GDM1 (cell line): ENCODE data around the gene QPCT.

Experiments used
- DNase-seq: peaks from one replicate; lab custom pipeline; 2025; lab: John Stamatoyannopoulos, UW

QPCT gene

DNA sequence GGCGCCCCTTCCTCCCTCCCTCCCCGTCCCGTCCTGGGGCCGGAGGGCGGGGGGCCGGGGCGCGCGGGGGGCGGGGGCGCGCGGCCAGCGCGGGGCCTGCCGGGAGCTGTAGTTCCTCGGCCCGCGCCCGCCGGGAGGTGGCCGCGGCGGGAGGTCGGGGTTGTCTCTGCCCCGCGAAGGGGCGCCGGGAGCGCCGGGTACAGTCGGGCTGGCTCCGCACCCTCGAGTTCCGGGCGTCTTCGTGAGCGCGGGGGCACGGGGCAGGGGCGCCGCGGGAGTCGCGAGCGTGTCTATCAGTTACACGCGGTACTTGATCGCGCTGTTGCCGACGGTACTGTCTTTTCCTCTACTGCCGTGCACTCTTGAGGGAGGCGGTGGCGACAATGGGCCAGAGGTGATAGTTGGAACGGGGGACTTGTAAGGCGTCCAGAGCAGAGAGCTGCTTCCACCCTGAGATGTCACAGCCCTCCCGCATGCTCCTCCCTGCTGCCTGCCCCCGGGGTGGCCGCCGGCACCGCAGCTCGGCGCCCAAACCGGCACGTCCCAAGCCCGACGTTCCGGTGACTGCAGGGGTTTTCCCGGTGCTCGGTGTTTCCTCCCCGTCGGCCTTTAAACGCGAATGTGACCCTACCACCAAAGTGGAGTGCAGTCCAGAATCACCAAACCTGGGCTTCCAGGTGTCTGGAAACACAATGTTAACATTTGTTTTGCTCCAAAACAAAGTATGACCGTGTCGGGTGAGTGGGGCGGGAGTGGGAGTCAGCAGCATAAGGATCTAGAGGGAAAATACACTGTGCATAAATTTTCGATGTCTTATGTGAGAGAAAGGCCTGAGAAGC is 19.4 kb upstream of the QPCT start, which contains the start of gene PRKD3:
PRKD3 (minus strand) TSS at position 48 of the 839 bp plus-strand sequence. CDS start 8,309 bp downstream, outside the sequence.
- peak; percentile 67 for DNase-seq

GRCh38 chr2:37325625-37326071 is 18.8 kb upstream of the QPCT start:
- no peak for DNase-seq

DNA sequence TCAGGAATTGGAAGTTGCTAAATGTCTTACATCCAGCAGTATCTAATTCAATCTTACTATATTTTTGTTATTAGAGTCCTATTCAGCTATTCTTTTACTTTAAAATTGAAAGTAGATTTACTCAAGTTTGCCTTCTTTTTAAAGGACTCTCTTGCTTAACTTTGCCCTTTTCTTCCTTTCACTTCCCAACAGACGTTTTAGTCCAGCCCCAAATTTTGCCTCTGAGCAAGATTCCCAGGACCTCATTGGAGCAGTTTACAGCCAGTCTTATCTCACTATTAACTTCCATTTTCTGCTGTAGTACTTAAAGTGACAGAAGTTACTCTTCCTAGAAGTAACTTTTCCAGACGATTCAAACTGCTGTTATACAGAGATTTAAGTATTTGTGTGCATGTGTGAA is 18.1 kb upstream of the QPCT start:
- no peak for DNase-seq

GRCh38 chr2:37326866-37327634 is 17.4 kb upstream of the QPCT start:
- DNase-seq, result no peak

DNA sequence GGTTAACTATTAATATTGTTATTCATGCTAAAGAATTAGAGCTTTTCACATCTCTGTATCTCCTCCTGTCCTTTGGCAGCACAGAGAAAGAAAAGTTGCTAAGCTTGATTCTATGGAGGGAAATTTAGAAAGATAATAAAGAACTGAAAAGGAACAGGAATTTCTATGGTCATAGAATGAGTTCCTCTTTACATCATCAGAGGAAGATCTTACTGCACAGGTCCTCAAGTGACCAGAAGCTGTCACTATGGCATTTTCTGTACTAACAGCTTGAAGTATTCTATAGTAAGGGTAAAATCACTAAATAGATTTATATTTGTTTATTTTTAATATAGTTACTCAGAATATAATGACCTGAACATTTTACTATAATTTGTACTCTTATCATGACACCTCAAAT is 13.7 kb upstream of the QPCT start:
- DNase-seq, result no peak

- no peak for DNase-seq
Measured at GRCh38 chr2:37332560-37332959, 11.9 kb upstream of the QPCT start.

- no peak for DNase-seq
Measured at GRCh38 chr2:37333256-37333655, 11.2 kb upstream of the QPCT start.

GRCh38 chr2:37335604-37336003 is 8.8 kb upstream of the QPCT start:
- DNase-seq, result no peak

GRCh38 chr2:37337620-37338280 is 6.7 kb upstream of the QPCT start:
- no peak for DNase-seq

DNA sequence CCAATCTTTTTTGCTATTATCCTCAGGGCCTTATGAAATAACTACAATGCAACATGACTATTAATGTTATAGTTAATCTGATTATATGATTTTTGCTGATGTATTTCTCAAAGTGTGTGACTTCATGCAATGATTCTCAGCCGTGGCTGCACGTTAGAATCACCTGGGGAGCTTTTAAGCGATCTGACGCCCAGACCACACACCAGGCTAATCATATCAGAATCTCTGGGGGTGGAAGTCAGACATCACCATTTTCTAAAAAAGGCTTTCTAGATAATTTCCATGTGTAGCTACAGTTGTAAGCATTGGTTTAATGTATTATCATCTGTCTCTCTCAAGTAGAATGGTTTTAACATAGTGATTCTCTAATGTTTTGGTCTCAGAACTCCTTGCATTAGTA is 5.5 kb upstream of the QPCT start:
- no peak for DNase-seq

DNA sequence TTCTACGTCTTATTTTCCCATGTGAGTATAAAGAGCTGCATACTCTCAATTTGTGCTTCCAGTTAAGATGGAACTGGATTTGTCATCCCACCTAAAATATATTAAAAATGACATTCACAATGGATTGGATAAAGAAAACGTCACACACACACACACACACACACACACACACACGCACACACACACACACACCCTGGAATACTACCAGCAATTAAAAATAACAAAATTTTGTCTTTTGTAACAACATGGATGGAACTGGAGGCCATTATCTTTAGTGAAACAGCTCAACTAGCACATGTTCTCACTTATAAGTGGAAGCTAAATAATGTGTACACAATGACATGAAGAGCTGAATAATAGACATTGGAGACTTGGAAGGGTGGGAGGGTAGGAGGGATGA is 3.8 kb upstream of the QPCT start:
- no peak for DNase-seq

DNA sequence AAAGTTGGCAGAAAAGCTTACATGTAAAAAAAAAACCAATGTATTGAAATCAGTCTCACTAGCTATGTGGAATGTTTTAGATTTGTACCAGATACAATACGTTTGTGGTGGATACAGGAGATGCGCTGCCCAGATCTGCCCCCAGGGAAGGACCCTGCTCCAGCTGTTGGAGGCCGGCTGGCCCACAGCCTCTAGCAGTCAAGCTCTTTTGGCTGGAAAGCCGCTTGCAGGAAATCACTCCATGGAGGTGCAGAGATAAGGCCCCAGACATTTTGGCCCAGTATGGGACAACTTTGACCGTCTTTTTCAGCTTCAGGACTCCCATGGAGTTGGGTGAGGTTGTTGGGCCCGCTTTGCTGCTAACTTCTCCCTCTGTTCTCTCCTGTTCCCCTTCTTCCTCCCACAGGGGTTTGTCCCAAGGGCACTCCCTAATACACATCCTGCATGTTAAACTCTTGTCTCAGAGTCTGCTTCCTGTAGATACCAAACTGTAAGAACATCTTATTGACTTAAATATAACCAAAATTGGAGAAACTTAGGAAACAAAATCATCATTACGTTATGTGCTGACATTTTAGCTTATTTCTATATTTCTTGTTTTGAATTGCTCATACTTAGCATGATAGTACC is 1.7 kb upstream of the QPCT start:
- DNase-seq, result no peak

DNA sequence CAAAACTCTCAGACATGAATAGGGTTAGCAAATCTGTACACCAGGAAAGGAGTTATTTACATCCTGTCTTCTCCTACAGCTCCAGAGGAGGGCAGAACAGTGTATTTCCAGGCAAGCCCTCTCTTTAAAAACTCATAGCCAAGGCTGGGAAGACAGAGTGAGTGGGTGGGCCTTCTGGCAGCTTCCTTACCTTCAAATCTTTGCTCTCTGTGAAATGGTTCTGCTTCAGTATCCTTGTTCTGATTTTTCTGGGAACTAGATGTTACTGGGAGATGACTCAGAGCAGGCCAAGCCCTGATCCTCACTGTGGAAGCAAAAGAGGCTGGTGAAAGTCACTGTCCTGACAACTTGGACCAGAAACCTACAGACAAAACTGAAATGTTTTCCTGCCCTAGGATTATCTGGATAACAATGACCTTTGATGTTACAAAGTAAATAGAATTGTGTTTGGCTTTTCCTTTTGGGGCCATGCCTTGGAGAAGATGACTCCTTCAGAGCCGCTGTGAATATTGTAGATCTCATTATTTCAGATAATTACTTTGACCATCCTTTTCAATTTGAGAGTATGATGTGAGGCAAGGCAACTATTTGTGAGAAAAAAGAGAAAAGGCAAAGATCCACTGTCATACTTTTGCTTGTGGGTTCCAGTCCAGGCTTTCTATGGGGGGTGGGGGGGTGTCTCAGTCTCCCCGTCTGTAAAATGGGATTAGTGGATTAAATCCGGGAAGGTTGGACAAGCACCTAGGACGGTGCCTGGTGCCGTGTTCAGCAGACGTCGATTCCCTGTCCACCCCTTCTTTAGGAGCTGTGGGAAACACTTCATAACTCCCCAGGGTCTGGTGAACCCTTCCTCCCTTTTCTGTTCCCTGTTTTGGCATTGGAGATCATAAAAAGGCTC is 644 bp upstream of the QPCT start:
- DNase-seq, result no peak

DNA sequence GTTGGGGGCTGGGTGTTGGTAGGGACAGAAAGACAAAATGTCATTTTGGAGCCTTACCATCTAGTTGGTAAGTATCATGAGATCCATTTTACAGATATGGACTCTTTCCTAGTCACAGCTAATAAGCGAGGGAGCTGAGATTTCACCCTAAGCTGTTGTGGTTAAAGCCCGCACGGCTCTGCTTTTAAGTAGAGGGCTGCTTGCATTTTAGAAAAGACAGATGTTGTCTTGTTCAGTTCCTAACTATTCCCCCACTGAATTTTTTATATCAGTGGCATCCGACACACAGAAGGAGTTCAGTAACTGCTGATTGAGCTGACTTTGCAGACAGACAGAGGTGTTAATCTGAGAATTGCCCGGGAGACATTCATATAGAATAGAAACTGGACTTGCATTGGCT is 3.7 kb downstream of the QPCT start:
- no peak for DNase-seq

DNA sequence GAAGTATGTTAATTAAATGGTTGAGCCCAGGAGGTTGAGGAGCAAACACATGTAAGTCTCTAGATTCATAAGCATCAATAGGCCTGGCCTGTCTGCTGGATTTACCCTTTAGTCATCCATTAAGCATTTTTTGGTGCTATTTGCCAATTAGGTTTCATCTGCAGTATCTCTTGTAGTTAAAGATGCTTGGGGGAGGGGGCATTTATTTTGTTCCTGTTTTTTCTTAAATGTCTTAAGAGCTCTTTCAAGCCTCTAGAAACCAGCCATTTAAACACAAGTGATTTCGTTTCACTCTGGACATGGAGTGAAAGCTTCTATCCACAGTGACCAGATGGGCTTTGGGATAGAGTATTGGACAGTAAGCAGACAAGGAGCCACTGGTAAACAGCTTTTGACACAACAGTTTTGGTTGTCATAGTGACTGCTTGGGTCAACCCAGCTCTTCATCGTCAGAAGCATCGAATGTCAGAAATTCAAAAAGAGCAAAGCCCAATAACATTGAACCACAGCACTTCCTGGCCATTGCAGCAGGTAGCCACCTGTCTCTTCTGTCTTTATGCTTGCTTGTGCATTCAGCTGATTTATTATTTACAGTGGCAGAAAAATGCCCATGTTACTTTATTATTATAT is 4.9 kb downstream of the QPCT start:
- no peak for DNase-seq

GRCh38 chr2:37350034-37350433 is 5.6 kb downstream of the QPCT start:
- no peak for DNase-seq

GRCh38 chr2:37354531-37354930 is 10.1 kb downstream of the QPCT start:
- no peak for DNase-seq

DNA sequence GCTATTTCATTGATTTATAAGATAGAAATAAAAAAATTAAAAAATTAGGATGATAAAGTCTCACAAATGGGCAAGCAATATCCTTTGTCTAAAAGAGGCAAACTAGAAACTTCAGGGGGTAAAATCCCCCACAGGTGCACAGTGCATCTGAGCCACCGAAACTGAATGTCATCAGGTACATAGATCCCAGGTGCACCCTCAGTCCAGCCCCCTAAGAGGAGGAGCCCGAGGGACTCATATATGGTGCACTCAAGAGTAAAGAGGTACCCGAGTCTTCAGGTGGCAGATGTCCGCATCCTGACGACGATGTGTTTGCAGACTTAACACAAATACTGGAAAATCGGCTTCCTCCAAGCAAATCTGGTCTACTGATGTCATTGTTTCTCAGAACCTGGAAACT is 11.3 kb downstream of the QPCT start:
- DNase-seq, result no peak

- DNase-seq, result no peak
Measured at GRCh38 chr2:37356299-37356698, 11.9 kb downstream of the QPCT start.

- DNase-seq, result no peak
Measured at GRCh38 chr2:37357069-37357468, 12.6 kb downstream of the QPCT start.

DNA sequence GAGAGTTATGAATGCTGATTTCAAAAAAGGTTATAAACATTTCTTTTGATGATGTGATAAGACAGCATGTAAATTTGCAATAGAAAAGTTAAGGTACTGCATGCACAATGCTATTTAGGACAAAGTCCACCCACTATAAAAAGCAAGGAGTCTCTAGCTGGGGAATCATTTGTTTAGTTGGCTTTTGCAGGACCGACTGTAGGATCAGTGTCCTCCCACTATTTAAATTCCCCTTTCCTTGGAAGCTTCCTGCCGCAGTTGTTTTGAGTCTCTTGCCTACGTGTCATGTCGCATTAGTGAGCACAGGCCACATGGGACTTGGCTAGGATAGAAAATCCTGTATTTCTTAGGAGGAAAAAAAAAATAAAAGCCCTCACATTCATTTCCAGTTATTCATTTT is 13.1 kb downstream of the QPCT start:
- no peak for DNase-seq
